ENCODE results near the gene GSE1.
"Not testable (repeated sequence)": the region's sequence is repeated elsewhere in the genome, so short reads cannot be mapped to it uniquely, and the experiment has no call there.

The GSE1 gene

DNA sequence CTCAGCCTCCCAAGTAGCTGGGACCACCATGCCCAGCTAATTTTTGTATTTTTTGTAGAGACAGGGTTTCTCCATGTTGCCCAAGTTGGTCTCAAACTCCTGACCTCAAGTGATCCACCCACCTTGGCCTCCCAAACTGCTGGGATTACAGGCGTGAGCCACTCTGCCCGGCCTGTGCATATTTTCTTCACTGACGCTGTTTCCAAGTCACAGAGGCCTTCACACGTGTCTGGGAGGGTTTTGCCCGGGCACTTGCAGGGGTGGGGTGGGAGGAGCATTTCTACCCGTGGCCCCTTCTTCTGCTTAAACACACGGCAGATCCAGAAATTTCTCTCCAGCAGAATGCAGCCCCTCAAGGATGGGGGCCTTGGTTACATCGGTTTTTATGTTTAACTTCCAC is 20.8 kb upstream of the GSE1 start:
- FAIRE-seq: not testable (repeated sequence)

DNA sequence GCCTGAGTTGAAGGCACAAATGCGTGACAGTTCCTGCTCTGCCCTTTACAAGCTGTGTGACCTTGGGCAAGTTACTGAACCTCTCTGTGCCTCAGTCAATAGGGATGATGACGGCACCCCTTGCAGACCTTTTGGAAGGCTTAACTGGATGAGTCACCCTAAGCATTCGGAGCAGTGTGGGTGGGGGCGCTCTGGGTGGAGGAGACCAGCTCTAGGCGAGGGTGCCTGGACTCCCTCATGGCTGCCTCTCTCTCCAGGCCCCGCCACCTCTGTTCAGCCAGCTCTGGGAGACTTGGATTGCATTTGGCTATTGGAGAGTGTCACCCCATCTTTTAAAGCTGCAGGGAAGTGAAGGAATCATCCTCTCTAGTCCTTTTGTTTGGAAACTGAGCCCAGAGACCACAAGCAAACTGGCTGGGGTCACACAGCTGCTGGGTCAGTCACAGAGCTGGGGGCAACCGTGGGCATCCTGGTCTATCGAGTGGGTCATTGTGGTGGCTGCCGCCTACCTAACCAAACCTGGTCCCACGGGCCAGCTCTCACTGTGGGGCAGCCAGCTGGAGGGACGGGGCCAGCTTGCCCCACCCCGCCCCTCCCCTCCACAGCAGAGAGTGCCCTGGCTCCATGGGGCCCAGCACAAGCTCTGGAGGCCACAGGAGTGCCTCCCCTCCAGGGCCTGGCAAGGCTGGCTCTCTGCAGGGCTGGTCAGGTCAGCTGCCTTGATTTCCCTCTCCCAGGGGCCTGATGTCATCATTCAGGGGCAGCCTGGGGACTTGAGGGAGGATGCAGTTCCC is 20.2 kb upstream of the GSE1 start:
- no peak for FAIRE-seq

DNA sequence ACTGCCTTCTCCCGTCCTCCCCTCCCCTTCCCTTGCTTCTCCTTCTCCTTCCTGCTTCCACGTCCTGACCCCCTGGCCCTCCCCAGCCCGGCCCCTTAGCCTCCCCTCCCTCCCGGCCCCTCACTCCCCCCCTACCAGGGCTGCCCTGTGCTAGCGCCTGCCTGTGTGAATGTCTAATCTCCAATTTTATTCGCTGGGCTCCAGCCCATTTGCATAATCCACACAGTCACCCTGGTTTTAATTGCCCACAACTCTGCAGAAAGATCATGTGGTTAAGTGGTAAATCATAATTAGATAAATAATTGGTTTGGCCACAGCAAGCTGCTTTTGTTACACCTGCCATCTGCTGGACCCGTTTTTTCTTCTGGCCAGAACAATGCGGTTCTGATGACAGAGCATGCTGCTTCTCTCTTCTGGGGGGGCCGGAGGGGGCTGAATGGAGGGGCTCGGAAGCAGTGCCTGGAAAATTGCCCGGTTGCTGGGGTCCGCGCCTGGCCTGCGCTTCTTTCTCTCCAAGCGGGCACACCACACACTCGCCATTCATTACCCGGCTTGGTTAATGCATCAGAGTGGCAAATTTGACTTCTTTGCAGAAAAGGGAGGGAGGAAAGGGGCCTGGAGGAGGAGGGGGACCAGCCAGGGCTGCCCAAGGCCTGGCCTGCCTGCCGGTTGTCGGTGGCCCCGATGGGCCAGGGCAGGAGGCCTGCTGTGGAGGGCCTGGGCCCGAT is 19.5 kb upstream of the GSE1 start:
- FAIRE-seq: no peak

DNA sequence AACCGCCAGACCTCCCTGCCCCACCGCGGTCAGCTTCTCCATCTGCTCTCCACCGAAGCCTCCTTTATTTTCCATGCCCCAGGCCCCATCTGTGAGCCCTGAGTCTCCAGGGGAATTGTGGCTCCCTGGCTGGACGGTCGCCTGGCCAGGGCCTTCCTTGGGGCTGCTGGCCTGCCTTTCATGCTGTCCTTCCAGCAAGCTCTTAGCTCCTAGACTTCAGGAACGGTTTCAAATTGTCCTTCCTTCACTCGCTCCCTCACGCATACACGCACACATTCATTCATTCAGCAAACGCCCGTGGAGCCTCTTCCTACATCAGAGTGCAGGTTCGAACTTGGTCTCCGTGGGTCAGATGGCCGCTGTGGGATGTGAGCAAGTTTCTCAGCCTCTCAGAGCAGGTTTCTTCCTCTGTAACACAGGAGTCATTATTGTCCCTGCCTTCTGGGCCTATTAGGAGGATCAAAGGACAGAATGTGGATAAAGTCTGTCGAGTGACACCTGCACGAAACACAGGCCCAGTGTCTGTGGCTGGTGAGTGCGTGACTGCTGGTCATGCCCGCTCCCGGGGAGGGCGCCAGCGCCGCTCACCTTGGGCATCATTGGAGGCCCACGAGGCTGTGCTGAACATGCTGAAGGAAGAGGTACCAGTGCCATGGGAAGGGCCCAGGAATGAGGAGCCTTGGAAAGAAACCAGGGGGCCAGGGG is 18.7 kb upstream of the GSE1 start:
- FAIRE-seq: no peak

GRCh38 chr16:85594978-85595661 is 18.0 kb upstream of the GSE1 start:
- no peak for FAIRE-seq

- no peak for FAIRE-seq
Observed at GRCh38 chr16:85595812-85596502, 17.2 kb upstream of the GSE1 start.

GRCh38 chr16:85598141-85598540 is 15.0 kb upstream of the GSE1 start:
- no peak for FAIRE-seq

DNA sequence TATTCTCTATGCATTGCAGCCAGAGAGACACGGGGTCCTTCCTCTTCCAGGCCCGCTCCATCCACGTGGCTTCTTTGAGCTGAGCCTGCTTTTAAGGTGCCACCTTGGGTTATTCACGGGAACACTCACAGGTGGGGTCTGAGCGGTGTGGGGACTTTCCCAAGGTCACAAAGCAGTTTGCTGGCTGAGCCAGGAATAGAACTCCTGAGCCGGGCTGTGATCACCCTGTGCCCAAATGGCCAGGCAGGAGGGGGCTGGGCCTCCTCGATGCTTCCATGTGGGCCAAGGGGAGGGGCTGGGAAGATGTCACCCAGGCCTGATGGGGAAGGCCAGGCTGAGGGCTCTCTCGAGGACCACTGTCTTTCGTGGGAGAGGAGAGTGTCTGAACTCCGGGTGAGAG is 13.0 kb upstream of the GSE1 start:
- FAIRE-seq: no peak

DNA sequence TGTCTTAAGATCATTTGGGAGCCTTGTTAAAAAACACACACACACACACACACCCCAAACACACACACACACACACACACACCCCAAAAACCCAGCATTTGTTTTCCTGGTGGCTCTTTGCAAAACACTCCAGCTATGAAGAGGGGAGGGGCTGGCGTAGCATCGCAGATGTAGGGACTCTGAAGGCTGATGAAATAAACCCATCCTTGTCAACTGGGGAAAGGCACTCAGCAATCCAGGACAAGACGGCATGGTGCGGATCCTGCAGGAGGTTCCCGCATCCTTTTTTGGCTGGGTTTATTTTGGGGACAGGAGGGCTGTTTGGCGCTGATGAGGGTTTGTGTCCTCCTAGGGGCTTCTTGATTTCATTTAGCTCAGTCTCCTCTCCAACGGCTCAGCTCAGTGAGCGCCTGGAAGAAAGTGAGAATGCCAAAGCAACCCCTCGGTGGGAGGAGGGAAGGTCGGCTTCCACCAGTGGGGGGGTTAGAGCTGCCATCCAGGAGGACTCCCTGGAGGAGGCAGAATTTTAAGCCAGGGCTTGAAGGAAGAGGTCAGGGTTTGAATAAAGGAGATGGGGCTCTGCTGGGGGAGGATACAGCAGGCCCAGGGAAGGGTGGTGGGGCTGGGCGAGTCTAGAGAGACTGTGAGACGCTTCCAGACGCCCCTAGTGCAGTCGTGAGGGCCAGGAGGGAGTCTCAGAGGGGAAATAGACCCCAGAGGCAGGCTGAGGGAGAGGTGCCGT is 12.4 kb upstream of the GSE1 start:
- FAIRE-seq: no peak

- no peak for FAIRE-seq
Observed at GRCh38 chr16:85601272-85601639, 11.9 kb upstream of the GSE1 start.

GRCh38 chr16:85601730-85602401 is 11.3 kb upstream of the GSE1 start:
- no peak for FAIRE-seq

- FAIRE-seq: no peak
Observed at GRCh38 chr16:85602402-85603202, 10.5 kb upstream of the GSE1 start.

DNA sequence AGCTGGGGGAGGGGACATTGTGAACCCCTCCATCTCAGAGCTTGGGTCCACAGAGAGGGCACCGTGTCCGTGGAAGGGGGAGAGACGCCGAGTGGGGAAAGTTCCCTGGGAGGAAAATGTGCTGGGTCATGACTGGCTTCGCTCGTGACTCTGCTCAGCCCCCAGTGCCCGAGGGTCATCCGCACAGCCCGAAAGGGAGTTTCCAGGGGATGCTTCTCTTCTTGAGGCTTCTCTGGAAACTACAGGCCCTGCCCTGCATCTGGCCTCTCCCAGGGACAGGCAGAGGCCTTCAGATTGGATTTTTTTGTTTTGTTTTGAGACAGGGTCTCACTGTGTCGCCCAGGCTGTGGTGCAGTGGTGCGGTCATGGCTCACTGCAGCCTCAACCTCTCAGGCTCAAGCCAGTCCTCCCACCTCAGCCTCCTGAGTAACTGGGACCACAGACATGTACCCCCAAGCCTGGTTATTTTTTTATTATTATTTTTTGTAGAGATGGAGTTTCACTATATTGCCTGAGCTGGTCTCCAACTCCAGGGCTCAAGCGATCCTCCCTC is 9.8 kb upstream of the GSE1 start:
- no peak for FAIRE-seq

- FAIRE-seq: no peak
Observed at GRCh38 chr16:85604145-85604705, 8.9 kb upstream of the GSE1 start.

DNA sequence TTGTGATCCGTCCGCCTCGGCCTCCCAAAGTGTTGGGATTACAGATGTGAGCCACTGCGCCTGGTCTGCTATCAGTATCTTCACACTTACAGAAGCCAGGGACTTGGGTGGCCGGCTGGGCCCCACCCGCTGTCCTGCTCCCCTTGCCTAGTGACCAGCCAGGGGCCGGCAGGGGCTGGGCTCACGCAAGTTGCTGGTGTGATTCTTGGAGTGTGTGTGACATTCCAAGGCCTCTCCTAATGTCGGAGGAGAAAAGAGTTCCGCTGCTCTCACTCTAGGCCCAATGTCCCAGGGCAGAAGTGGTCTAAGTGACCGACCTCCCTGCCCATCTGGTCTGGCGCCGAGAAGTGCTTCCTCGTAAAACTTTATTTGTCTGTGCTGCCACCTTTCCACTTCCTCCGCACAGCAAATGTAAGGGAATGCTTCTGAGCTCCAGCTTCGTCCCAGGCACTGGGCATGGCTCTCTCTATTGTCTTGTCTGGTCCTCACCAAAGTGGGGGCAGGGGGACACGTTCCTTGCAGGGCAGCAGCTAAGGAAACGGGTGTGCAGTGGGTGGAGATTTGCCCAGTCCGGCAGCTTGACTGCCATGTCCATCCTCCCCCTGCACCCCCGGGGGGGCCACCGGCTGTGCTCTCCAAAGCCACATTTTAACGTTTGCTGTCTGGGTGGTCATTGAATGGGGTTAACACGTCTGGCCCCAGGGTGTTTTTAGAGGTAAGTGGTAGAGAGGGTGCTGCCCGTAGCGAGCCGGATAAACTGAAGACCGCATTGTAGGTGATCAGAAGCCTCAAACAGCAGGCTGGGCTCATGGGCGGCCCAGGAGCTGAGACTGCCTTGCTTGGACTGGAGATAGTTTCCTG is 7.8 kb upstream of the GSE1 start:
- FAIRE-seq: no peak

GRCh38 chr16:85605912-85606841 is 6.9 kb upstream of the GSE1 start:
- FAIRE-seq: no peak

DNA sequence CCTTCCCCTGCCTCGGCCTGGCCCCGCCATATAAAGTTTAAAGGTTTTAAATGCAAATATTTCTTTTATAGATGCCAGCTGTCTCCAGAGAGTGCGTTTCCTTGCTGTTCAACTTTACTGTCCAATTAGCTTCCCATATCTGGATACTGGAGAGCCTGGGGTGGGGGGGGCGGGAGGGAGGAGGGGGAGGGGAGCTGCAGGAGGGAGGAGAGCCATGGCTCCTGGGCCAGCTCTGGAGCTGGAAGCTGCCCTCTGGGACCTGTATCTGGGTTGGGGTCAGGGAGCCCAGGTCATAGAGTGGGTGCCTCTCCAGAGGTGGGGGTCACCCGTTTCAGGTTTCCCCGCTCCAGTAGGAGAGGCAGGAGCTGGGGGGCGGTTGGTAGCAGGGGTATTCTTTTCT is 6.2 kb upstream of the GSE1 start:
- FAIRE-seq: no peak

Data from colon (tissue), 2 donors.